HepG2 (cell line): ENCODE results near the gene FDXACB1. TPM values are rescaled to one million over a fixed set of nuclear protein-coding genes. Genes with fewer than 3 reads are reported as not detected.

Source experiments
- ATM ChIP-seq: fragments of 450-650 bp; IDR thresholded peaks from 2 replicates; pipeline ENCODE4 v1.7.1; 2017; ENCODE audit warnings: mild to moderate bottlenecking, borderline replicate concordance
- CENPT ChIP-seq: sonication (generic); formaldehyde crosslinking; IDR thresholded peaks from 2 replicates; pipeline ENCODE4 v1.8.0; 2022; ENCODE audit warnings: low read depth, mild to moderate bottlenecking, moderate library complexity, missing genetic modification reagents
- FOXJ3 ChIP-seq: sonication (generic); formaldehyde crosslinking; IDR thresholded peaks from 2 replicates; pipeline ENCODE4 v1.4.0; 2020; ENCODE audit warnings: missing genetic modification reagents, mild to moderate bottlenecking, borderline replicate concordance
- GTF3A ChIP-seq: sonication (generic); formaldehyde crosslinking; conservative IDR thresholded peaks from 2 replicates; pipeline ENCODE4 v1.4.0; 2020; ENCODE audit warnings: mild to moderate bottlenecking, missing genetic modification reagents
- HBP1 ChIP-seq: IDR thresholded peaks from 2 replicates; pipeline ENCODE4 v1.6.1; 2016; ENCODE audit warnings: low read depth, control low read depth
- JUNB ChIP-seq: sonication (generic); formaldehyde crosslinking; IDR thresholded peaks from 2 replicates; pipeline ENCODE4 v1.8.0; 2022; ENCODE audit warnings: missing genetic modification reagents, mild to moderate bottlenecking, borderline replicate concordance
- KDM2A ChIP-seq: sonication (generic); formaldehyde crosslinking; IDR thresholded peaks from 2 replicates; pipeline ENCODE4 v1.4.0; 2020; ENCODE audit warnings: low read depth, missing genetic modification reagents, borderline replicate concordance
- MED1 ChIP-seq: sonication (generic); formaldehyde crosslinking; IDR thresholded peaks from 2 replicates; pipeline ENCODE4 v1.4.0; 2020; ENCODE audit warnings: missing genetic modification reagents
- RFX1 ChIP-seq: fragments of 450-650 bp; IDR thresholded peaks from 2 replicates; pipeline ENCODE4 v1.6.1; 2017
- RNF219 ChIP-seq: sonication (generic); formaldehyde crosslinking; IDR thresholded peaks from 2 replicates; pipeline ENCODE4 v1.5.0; 2020; ENCODE audit warnings: mild to moderate bottlenecking, missing genetic modification reagents
- SMC3 ChIP-seq: IDR thresholded peaks from 2 replicates; pipeline ENCODE4 v1.6.1; 2011; ENCODE audit warnings: low read length, improper control_type of control experiment
- YEATS4 ChIP-seq: sonication (generic); formaldehyde crosslinking; IDR thresholded peaks from 2 replicates; pipeline ENCODE4 v1.4.0; 2020; ENCODE audit warnings: missing genetic modification reagents, borderline replicate concordance
- ZBTB26 ChIP-seq: IDR thresholded peaks from 2 replicates; pipeline ENCODE4 v1.6.1; 2016; ENCODE audit warnings: missing compliant biosample characterization, missing genetic modification reagents, borderline replicate concordance
- ZBTB39 ChIP-seq: sonication (generic); formaldehyde crosslinking; IDR thresholded peaks from 2 replicates; pipeline ENCODE4 v1.5.0; 2020; ENCODE audit warnings: missing genetic modification reagents
- ZBTB42 ChIP-seq: sonication (generic); formaldehyde crosslinking; IDR thresholded peaks from 2 replicates; pipeline ENCODE4 v1.5.0; 2020; ENCODE audit warnings: mild to moderate bottlenecking, missing genetic modification reagents
- ZBTB49 ChIP-seq: sonication (generic); formaldehyde crosslinking; IDR thresholded peaks from 2 replicates; pipeline ENCODE4 v1.4.0; 2020; ENCODE audit warnings: missing genetic modification reagents, borderline replicate concordance
- ZNF441 ChIP-seq: sonication (generic); formaldehyde crosslinking; IDR thresholded peaks from 2 replicates; pipeline ENCODE4 v1.7.0; 2021; ENCODE audit warnings: missing genetic modification reagents, borderline replicate concordance
- ZNF550 ChIP-seq: sonication (generic); formaldehyde crosslinking; IDR thresholded peaks from 2 replicates; pipeline ENCODE4 v1.4.0; 2020; ENCODE audit warnings: mild to moderate bottlenecking, missing genetic modification reagents, borderline replicate concordance
- ZNF777 ChIP-seq: sonication (generic); formaldehyde crosslinking; IDR thresholded peaks from 2 replicates; pipeline ENCODE4 v1.4.0; 2020; ENCODE audit warnings: missing genetic modification reagents
- polyA plus RNA-seq, 8 experiments: library from polyadenylated mRNA; depleted of rRNA in 3 of 8; stranded (reverse) in 7 of 8; unstranded in 1 of 8; fragments of >200 nt; fragmentation: Illumina TruSeq in 4 of 8; extraction: Trizol in 4 of 8; gene quantifications; 2 replicates each; pipeline versions ENCODE4 v1.2.1 to v1.2.3, GENCODE V29; 2011 to 2016; ENCODE audit warnings: low read depth in 4 of 8, missing spikeins in 1 of 8, mixed read lengths in 1 of 8; ENCODE audit not compliant: insufficient read depth in 1 of 8
- total RNA-seq, 5 experiments: library from RNA; depleted of rRNA; stranded (reverse); fragments of >200 nt; fragmentation: Illumina TruSeq; extraction: Trizol; gene quantifications; 2 replicates each; pipeline ENCODE4 v1.2.3, GENCODE V29; 2016; ENCODE audit warnings: low read depth in 1 of 5

The FDXACB1 gene
- total and polyA plus RNA-seq, 2 of the 13 experiments (the other 11 are each of a cell fraction or from before 2014, with no cell fraction given) = 1.1 to 3.4 TPM

GRCh38 chr11:111840143-111840542 is 38.8 kb downstream of the FDXACB1 start (continued):
- TF ChIP-seq RNF219 (no peak), ATM (no peak), ZBTB42 (no peak), MED1 (CRISPR knock-in tag) (peak; percentile 75), GTF3A (CRISPR knock-in tag) (no peak), ZBTB49 (no peak), SMC3 (0 out of 2 replicates have a peak, but pooled peaks have one; percentile 18), ZNF441 (CRISPR knock-in tag) (no peak), HBP1 (no peak), ZNF777 (CRISPR knock-in tag) (no peak), KDM2A (no peak), CENPT (CRISPR knock-in tag) (no peak), JUNB (no peak), ZBTB26 (CRISPR knock-in tag) (no peak), YEATS4 (CRISPR knock-in tag) (no peak), FOXJ3 (CRISPR knock-in tag) (peak; percentile 73; the same call in 1 of the 2 replicates), RFX1 (no peak), ZBTB39 (CRISPR knock-in tag) (no peak), ZNF550 (CRISPR knock-in tag) (no peak)
